ENCODE results near the gene RAB42. TPM values are rescaled to one million over a fixed set of nuclear protein-coding genes. Genes with fewer than 3 reads are reported as not detected.

Gene RAB42
- total RNA-seq, 2 experiments from 2014 or later: not detected

- Mint-ChIP-seq H3K9me3 (no peaks in the 10 kb centered on the region), H3K36me3 (ENCODE audit: low read depth) (peaks cover 9% of the 10 kb centered on the region), H3K4me1 (peaks cover 41% of the 10 kb centered on the region), H3K4me3 (peak overlapping the region; percentile 96), H3K27me3 (no peaks in the 10 kb centered on the region), H3K27ac (no peak overlapping the region)
- DNase-seq: peak; percentile 48
- ChIA-PET POLR2A (interaction anchor here (0.6 to 11.9 kb wide), 9 partner anchors 8 to 1326 kb away, joined by 3 to 441 read pairs (median 5); partner anchors contain the start of genes GMEB1, RNU11 and YTHDF2), CTCF (interaction anchor here (0.8 to 4.6 kb wide), 15 partner anchors 14 to 562 kb away, joined by 3 to 73 read pairs (median 4); partner anchors contain the start of gene YTHDF2)
Observed at GRCh38 chr1:28640766-28641165, 48.7 kb downstream of the RAB42 start.

- POLR2A ChIA-PET: interaction anchor here (0.7 to 11.9 kb wide), 25 partner anchors 10 to 540 kb away, joined by 3 to 441 read pairs (median 6); partner anchors contain the start of genes EPB41, GMEB1, MED18 and RCC1
- peak overlapping the region; percentile 96 for H3K4me3 Mint-ChIP-seq
Observed at GRCh38 chr1:28642056-28642846, 50.2 kb downstream of the RAB42 start.

DNA sequence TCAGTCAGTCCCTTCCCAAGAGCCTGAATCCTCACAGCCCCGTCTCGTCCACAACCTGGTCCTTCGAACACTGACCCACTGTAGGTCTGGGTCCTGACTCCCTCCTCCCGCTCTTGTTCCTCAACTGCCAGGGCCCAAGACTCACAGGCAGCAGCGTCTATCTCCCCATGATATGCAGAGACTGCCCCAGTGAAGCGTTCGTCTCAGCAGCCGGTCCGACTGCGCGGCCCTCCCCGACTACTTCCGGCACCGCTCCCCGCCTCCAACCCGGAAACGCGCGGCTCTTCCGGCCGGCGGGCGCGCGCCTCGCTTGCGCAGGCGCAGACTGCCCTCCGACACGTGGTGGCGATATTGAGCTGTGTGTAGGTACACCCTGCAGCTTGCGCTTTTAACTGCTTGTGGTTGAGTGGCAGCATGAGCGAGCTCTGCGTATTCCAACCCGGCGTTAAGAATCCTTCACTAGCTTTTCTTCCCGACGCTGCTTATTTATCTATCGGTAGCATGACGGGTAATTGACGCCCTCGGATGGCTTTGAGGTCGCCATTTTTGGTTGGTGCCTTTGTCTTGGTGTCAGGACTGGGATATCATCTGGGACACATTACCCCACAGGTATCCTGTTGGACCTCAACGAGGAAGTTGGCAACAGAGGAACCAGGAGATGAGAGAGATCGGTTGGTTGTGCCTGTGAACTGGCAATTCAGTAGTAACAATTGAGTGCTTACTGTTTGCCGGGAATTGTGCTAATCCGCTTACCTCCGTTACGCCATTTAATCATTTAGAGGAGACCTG, 51.0 kb downstream of the RAB42 start, which contains the start of gene TAF12:
TAF12 (minus strand) TSS at position 221 of the 789 bp plus-strand sequence. CDS start 20,986 bp downstream, outside the sequence.
- ChIA-PET CTCF (interaction anchor here (0.6 to 4.6 kb wide), 14 partner anchors 14 to 539 kb away, joined by 3 to 73 read pairs (median 4); partner anchors contain the start of genes ATP5IF1, GMEB1, SRSF4 and YTHDF2), POLR2A (interaction anchor here (0.5 to 11.9 kb wide), 36 partner anchors 9 to 539 kb away, joined by 3 to 441 read pairs (median 5); partner anchors contain the start of genes EPB41, GMEB1, MED18 and RCC1)
- Mint-ChIP-seq H3K4me3 (peak within 1 kb of the TSS; percentile 96), H3K27me3 (no peaks in the 10 kb centered on the region), H3K36me3 (ENCODE audit: low read depth) (peaks cover 9% of the 10 kb centered on the region), H3K4me1 (peaks cover 54% of the 10 kb centered on the region), H3K27ac (peak within 1 kb of the TSS; percentile 96), H3K9me3 (no peaks in the 10 kb centered on the region)
- peak; percentile 95 for DNase-seq

More at GRCh38 chr1:28642056-28642846, 50.2 kb downstream of the RAB42 start:
- no peak for DNase-seq
- no peaks in the 10 kb centered on the region for H3K9me3 Mint-ChIP-seq
- no peaks in the 10 kb centered on the region for H3K27me3 Mint-ChIP-seq
- H3K4me1 Mint-ChIP-seq: peaks cover 46% of the 10 kb centered on the region
- H3K36me3 Mint-ChIP-seq (ENCODE audit: low read depth): peaks cover 9% of the 10 kb centered on the region
- CTCF ChIA-PET: interaction anchor here (1.1 to 4.6 kb wide), 7 partner anchors 15 to 539 kb away, joined by 4 to 73 read pairs (median 11); partner anchors contain the start of genes GMEB1, SRSF4 and YTHDF2
- H3K27ac Mint-ChIP-seq: peak overlapping the region; percentile 96

GRCh38 chr1:28644494-28644893, 52.4 kb downstream of the RAB42 start:
- Mint-ChIP-seq H3K27me3 (no peaks in the 10 kb centered on the region), H3K9me3 (no peaks in the 10 kb centered on the region), H3K4me1 (peaks cover 63% of the 10 kb centered on the region), H3K27ac (peak overlapping the region; percentile 96), H3K36me3 (ENCODE audit: low read depth) (peaks cover 9% of the 10 kb centered on the region), H3K4me3 (peak overlapping the region; percentile 96)
- CTCF ChIA-PET: interaction anchor here (1.9 to 4.6 kb wide), 3 partner anchors 24 to 92 kb away, joined by 11 to 73 read pairs (median 19); partner anchors contain the start of genes GMEB1 and YTHDF2
- POLR2A ChIA-PET: interaction anchor here (1.1 to 11.9 kb wide), 15 partner anchors 13 to 537 kb away, joined by 3 to 441 read pairs (median 8); partner anchors contain the start of genes EPB41, GMEB1, MED18 and RCC1
- no peak for DNase-seq

Other genes with a start within 250 kb of the RAB42 start
- gene PHACTR4, start 222.5 kb upstream of the RAB42 start, total RNA-seq: 10 to 100 TPM; 24.8 to 25.7 TPM
- 10 to 100 TPM; 47.6 to 50.7 TPM for gene RCC1, start 86.2 kb upstream of the RAB42 start, total RNA-seq
- 10 to 100 TPM; 56.9 to 58.9 TPM for gene TRNAU1AP, start 39.2 kb upstream of the RAB42 start, total RNA-seq
- 10 to 100 TPM; 33.8 to 34.0 TPM for gene TAF12, start 50.8 kb downstream of the RAB42 start, total RNA-seq
- gene RNU11, start 56.3 kb downstream of the RAB42 start, total RNA-seq: not detected
- 10 to 100 TPM; 27.7 to 28.7 TPM for gene GMEB1, start 76.5 kb downstream of the RAB42 start, total RNA-seq
- gene YTHDF2, start 144.7 kb downstream of the RAB42 start, total RNA-seq: 10 to 100 TPM; 69.9 to 70.9 TPM
- gene OPRD1, start 219.9 kb downstream of the RAB42 start, total RNA-seq: not detected